ENCODE data around the gene DUSP8.
"Not testable (repeated sequence)": the region's sequence is repeated elsewhere in the genome, so short reads cannot be mapped to it uniquely, and the experiment has no call there.

DUSP8 gene

DNA sequence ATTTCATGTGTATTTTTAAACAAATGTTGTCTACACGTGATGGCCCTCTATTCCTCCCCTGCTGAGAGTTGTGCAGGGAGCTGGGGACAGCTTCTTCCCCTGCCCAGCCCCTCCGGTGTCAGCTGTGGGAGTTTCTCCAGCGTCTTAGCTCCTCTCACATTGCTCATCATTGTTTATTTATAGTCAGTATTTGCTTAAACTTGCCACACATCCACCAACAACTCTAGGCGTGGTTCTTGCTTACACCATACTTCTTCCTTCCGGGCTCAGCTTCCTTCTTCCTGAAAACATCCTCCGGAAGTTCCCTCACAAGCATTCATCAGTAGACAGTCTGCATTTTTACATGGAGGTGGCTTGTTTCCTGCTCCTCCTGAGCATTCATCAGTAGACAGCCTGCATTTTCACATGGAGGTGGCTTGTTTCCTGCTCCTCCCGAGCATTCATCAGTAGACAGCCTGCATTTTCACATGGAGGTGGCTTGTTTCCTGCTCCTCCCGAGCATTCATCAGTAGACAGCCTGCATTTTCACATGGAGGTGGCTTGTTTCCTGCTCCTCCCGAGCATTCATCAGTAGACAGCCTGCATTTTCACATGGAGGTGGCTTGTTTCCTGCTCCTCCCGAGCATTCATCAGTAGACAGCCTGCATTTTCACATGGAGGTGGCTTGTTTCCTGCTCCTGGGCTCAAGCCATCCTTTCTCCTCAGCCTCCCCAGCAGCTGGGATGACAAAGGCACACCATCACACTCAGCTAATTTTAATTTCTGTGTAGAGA is 17.3 kb upstream of the DUSP8 start:
- not testable (repeated sequence) for DNase-seq (ENCODE audit: low read depth, low spot score)

DNA sequence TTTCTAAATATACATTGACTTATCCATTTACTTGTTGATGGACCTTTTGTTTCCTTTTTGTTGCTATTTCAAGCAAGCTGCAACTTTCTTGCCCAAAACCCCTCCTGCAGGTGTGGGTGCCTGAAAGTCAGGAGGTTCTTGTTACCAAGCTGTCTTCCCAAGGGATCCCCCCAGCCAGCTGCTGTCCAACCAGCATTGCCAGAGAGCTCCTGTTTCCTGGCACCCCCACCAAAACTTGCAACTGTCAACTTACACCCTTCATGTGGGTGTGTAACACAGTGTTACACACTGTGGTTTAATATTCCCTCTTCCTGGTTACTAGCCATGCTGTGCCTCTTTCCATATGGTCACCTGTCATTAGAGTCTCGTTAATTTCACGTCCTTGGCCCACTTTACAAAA is 14.6 kb upstream of the DUSP8 start:
- DNase-seq (ENCODE audit: low read depth, low spot score): no peak

DNA sequence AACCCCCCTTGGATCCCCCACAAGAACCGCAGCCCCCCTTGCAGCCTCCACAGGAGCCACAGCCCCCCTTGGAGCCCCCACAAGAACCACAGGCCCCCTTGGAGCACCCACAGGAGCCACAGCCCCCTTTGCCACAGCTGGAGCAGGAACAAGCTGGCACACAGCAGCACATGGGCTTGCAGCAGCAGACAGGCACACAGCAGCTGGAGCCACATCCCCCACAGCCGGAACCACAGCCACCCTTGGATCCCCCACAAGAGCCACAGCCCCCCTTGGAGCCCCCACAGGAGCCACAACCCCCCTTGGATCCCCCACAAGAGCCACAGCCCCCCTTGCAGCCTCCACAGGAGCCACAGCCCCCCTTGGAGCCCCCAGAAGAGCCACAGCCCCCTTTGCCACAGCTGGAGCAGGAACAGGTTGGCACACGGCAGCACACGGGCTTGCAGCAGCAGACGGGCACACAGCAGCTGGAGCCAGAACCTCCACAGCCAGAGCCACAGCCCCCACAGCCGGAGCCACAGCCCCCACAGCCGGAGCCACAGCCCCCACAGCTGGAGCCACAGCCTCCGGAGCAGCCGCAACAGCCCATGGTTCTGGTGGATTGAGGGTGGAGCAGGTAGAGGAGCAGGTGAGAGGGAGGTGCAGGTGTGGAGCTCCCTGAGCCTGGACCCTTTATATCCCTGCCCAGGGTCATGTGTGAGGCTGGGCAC is 12.7 kb upstream of the DUSP8 start, which contains the start of gene KRTAP5-1:
TSS of gene KRTAP5-1 (minus strand) at position 623 of the 710 bp plus-strand sequence. CDS start at position 589, 34 bp downstream.
- DNase-seq (ENCODE audit: low read depth, low spot score): not testable (repeated sequence)

DNA sequence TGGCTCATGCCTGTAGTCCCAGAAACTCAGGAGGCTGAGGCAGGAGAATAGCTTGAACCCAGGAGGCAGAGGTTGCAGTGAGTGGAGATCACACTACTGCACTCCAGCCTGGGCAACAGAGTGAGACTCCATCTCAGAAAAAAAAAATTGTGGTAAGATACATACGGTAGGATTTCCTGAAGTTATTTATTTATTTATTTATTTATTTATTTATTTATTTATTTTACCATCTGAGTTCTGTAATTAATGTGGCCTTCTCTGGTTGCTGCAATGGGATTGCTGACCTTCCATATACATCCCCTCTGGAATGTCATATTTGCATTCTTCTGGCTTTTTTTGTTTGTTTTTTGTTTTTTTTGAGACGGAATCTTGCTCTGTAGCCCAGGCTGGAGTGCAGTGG is 10.8 kb upstream of the DUSP8 start:
- not testable (repeated sequence) for DNase-seq (ENCODE audit: low read depth, low spot score)

DNA sequence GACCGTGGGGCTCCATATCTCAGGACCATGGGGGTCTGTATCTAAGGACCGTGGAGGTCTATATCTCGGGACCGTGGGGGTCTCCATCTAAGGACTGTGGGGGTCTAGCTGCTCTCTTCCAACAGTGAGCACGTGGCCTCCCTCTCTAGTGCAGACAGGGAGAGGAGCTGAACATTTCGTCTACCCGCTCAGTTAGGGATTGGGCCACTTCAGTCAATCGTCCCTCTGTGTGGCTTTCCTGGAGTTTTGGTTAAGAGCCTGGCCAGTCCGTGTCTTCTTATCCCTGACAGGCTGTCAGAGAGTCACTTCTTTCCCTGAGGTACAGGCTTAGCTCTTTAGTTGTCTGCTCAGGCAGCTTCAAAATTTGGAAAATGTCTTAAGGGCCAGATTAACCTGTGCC is 9.9 kb upstream of the DUSP8 start:
- DNase-seq (ENCODE audit: low read depth, low spot score): no peak

DNA sequence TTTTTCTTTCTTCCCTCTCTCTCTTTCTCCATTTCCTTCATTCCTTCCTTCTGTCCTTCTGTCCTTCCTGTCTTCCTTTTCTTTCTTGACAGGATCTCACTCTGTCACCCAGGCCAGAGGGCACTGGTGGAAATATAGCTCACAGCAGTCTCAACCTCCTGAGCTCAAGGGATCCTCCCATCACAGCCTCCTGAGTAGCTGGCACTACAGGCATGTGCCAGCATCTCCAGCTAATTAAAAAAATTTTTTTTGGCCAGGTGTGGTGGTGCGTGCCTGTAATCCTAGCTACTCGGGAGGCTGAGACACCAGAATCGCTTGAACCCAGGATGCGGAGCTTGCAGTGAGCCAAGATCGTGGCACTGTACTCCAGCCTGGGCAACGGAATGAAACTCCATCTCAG is 4.8 kb upstream of the DUSP8 start:
- no peak for DNase-seq (ENCODE audit: low read depth, low spot score)

DNA sequence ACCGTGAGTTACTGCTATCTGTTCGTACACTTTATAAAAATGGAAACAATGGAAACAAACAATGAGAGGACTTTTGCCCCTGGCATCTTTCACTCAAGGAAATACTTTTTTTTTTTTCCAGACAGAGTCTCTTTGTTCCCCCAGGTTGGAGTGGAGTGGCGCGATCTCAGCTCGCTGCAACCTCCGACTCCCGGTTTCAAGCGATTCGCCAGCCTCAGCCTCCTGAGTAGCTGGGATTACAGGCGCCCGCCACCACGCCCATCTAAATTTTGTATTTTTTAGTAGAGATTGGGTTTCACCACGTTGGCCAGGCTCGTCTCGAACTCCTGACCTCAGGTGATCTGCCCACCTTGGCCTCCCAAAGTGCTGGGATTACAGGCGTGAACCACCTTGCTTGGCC is 3.7 kb upstream of the DUSP8 start:
- DNase-seq (ENCODE audit: low read depth, low spot score): not testable (repeated sequence)

DNA sequence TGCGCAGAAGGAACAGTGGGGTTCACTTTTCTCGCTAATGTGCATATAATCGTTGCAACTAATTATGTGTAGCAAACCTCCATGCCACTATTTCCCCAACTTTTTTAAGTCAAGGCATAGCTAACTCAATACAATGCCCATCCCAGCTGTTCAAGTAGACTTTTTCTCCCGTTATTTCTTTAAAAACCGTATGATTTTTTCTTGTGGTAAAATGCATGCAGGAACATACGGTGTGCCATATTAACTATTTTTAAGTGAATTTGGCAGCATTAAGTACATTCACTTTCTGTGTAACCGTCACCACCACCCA is 2.8 kb upstream of the DUSP8 start:
- no peak for DNase-seq (ENCODE audit: low read depth, low spot score)

DNA sequence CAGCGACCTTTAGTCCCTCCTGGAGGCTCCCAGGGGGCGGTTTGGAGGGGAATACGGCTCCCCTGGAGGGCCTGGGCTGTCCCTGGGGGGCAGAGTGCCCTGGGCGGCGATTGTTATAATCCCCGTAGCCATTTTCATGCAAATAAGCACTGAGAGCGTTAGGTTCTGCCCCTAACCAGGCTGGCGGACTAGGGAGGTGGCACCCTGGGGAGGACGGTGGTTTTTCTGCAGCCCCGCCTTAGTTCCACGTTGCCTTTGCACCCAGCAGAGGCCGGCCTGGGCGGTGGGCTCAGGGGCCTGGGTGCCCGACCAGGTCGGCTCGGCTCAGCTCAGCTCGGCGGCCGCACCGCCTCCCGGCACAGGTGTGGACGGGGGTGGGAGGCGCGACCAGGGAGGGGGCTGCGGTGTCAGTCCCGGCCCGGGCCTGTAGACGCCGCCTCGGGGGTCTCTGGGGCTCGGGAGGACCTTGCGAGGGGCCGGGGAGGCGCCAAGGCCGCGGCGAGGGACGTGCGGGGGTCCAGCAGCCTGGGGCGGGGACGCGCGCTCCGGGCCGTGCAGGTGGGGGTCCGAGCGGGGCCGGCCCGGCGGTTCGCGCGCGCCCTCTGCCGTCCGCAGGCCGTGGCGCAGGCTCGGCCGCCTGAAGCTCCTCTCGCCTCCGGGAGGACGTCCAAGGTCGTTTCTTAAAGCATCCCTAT is 2.3 kb upstream of the DUSP8 start:
- DNase-seq (ENCODE audit: low read depth, low spot score): no peak

DNA sequence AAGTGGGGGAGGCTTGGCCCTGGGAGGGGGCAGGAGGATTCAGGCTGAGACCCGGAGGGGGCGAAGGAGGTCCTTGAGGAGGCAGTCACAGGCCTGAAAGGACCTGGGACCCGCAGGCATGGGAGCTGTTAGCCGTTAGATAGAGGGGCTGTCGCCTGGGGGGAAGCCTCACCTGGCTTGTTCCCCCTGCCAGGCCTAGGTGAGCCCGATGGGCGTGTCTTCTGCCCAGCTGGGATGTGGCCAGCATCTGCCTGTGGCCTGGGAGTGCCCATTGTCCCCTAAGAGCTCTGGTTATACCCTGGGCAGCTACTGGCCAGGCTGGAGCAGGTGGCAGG is 1.8 kb upstream of the DUSP8 start:
- no peak for DNase-seq (ENCODE audit: low read depth, low spot score)

DNA sequence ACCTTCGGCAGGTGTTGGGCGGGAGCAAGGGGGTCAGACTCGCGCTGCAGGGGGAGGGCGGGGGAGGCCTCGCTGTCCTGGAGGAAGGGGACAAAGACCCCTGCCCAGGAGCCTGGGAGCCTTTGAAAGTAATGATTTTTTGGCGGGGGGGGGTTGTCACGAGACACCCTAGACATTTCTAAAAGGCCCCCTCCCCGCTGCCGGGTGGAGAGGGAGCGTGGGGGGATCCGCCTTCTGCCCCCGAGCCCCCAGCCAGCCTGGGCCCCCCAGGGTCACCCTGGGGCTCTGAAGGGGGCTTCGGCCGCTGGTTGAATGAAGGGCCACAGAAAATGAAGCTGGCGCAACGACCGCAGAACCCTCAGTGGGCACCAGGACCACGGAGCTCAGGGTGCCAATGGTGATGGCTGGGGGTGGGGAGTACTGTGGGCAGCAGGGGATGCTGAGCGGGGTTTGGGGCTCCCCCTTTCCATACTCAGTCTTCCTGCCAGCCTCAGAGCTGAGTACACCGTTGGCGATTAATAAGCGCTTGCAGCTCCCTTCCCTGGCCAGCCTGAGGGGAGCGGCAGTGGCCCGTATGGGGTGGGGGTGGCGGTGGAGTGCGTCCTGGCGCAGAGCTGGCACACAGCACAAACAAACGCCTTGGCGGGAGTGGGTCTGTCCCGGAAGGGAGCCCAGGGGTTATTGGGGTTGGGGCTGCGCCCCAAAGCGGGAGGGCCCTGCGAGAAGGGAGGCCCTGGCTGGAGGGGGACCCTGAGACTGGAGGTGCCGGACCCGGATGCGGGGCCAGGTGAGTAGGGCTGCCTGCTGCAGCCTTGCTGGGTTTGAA is 1.2 kb upstream of the DUSP8 start:
- no peak for DNase-seq (ENCODE audit: low read depth, low spot score)

DNA sequence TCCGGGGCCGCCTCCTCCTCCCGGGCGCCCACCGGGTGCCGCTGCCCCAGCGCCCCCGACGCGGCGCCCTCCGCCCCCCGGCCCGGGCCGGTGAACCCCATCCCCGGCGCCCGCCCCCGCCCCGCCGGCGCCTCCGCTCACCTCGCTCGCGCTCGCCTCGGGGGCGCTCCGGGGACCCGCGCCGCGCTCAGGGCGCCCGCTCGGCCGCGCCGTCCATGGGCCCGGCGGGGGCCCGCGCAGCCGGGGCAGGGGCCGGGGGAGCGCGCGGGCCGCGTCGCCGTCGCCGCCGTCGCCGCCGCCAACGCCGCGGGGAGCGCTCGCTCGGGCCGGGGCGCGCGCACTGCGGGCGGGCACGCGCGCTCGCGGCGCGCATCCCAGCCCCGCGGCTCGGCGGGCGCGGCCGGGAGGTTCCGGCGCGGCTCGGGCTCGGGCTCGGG is 293 bp downstream of the DUSP8 start:
- DNase-seq (ENCODE audit: low read depth, low spot score): no peak

DNA sequence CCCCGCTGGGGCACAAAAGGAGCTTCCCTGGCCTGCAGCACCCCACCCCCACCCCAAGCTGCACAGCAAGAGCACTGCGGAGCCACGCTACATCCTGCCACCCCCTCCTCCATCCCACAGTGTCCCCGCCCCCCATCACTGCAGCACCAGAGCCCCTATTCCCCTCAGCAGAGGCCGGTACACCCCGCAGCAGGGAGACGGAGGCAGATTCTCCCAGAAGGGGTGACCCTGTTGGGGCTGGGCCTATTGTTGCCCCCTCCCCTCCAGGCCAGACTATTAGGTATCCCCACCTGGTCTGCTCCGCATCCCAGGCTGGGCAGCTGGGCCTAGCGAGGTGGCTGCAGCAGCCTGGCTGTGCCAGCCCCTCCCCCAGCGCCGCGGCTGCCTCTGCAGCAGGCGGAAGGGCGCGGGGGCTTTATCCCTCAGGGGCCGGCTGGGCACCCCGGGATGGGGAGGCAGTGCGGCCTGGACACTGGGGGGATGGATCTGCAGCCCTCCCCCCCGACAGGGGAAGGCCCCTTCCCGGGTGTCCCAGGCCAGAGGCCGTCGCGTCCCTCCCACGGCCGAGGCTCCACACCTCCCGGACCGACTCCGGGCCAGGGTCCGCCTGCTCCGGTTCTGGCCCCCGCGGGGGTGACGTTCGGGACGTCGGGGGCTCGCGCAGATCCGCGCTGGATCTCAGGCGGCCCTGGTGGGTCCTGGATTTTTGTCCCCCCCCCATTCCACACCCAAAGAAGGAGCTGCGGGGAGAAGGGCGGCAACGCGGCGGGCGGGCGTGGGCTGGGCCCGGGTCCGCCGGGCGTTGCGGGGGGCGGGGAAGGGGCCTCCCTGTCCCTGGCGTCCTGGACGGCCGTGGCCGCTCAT is 943 bp downstream of the DUSP8 start:
- DNase-seq (ENCODE audit: low read depth, low spot score): no peak

DNA sequence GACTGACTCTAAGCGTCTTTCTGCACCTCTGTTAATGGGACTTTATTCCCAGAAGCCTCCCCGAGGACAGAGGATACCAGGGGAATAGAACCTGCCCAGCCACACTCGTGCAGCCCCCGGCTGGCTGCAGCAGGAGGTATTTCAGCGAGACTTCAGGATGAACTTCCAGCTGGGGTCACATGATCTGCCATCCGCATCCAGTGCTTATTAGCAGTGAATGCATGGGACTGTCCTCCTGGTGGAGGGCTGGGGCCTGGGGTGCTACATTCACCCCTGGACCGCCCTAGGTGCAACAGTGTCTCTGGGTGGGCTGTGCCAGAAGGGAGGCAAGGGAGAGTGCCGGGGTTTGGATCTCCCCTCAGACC is 1.6 kb downstream of the DUSP8 start:
- DNase-seq (ENCODE audit: low read depth, low spot score): no peak

DNA sequence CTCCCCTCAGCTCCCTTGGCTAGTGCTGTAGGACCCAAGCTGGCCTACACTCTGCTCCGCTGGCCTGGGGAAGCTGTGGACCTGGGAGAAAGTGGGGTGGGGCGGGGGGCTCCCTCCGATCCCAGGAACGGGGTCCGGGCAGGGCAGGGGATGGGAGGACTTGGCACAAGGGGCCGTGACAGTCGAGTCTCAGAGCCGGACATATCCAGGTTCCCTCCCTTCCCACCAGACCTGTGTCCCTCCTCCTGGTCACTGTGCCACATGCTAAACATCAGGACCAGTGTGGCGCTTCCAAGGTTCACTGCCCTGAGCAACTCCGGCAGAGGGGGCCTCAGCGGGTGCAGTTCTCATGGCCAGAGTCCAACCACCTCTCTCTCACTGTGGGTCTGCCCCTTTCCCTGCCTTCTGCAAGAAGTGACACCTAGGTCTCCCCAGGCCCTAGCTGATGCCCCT is 2.0 kb downstream of the DUSP8 start:
- DNase-seq (ENCODE audit: low read depth, low spot score): no peak

DNA sequence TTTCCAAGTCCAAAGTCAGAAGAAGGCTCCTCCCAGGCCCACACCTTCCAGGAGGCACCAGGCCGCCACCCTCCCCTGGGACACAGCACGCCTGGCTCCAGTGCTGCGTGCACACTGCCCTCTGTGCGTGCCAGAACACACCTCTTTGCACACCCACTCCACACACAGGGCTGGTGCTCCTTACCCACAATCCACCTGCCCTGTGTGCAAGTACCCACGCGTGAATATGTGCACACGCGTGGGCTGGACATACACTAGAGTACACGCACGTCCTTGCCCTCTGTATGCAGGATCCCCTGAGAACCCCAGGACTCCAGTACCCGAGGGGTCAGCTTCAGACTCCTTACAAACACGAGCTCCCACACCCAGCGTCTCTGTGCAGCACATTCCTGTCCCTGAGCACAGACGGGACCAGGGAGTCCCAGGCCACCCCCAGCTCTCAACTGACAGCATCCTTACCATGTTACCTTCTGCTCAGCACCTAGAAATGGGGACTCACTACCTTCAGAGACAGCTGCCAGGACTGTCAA is 2.8 kb downstream of the DUSP8 start:
- DNase-seq (ENCODE audit: low read depth, low spot score): no peak

DNA sequence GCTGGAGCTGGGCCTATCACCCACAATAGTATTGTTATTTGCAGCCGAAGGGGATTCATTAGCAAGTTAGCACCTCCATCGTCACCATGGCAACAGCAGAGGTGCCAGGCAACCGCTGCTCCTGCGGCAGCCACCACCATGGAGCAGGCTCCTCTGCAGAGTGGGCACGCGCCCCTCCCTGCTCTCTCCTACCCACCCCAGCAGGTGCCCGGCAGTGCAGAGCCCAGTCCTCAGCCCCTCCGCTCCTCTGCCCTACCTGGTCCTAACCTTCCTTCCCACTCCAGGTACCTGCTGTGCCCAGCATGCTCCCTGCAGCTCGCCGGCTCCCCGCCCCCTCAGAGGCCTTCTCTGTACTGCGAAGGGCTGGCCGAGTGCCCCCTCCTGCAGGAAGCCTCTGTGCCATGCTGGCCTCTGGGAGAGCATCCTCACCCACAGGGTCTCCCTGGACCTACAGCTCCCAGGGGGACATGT is 3.6 kb downstream of the DUSP8 start:
- DNase-seq (ENCODE audit: low read depth, low spot score): no peak

DNA sequence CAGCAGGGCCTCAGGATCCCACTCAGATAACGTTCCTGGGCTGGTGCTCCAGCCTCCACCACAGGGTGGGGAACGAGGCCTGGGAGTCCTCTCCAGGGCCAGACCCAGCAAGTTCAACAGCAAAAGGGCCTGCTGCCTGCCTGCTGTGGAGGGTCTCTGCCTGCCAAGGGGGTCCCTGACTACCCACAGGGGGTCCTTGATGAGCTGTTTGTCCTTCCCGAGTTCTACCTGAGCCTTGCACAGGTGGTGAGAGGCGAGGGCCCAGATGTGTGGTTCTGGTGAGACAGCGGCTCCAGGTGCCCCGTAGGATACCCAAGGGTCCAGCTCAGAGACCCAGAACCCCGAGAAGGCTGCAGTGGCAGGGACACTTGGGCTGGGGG is 4.4 kb downstream of the DUSP8 start:
- DNase-seq (ENCODE audit: low read depth, low spot score): no peak

DNA sequence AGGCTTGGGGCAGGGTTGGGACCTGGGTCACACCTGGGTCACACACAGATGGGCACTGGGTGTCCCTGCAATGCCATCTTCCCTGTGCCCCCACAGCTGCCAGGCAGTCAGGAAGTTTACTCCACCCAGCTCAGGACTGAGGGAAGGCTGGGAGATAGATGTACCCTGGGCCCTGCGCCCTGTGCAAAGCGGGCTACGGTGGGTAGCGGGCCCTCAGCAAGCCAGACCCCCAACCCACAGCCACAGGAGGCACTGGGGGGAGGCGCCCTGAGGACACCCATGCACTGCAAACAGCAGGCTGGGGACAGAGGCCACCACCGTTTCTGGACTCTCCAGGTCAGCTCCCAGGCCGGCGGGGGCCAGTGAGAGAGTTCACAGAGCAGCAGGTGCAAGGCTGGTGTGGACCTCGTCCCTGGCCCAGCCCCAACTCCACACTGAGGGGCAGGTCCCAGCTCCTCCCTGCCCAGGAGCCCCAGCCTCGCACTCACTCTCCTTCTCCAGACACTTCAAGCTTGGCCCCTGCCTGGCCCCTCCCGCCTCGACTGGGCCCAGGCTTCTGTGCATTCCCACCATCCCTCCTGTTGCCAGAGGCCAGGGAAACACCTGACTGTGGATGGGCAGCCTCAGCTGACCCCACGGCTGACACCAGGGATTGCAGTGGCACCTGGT is 4.9 kb downstream of the DUSP8 start:
- DNase-seq (ENCODE audit: low read depth, low spot score): no peak
